HS-5 (cell line): Measurements from ENCODE around the gene PUS10.
"Not testable (repeated sequence)": the region's sequence is repeated elsewhere in the genome, so short reads cannot be mapped to it uniquely, and the experiment has no call there.

Experiments used
- DNase-seq: peaks from one replicate; pipeline ENCODE4 v3.0.0-alpha.2; 2012; ENCODE audit warnings: low read depth

PUS10 gene

GRCh38 chr2:60926741-60927552, 91.1 kb downstream of the PUS10 start:
- no peak for DNase-seq

- DNase-seq = no peak
These were observed 91.9 kb downstream of the PUS10 start for GRCh38 chr2:60925994-60926740.

- no peak for DNase-seq
These were observed 110.7 kb downstream of the PUS10 start for GRCh38 chr2:60907329-60907728.

- no peak for DNase-seq
These were observed 111.7 kb downstream of the PUS10 start for GRCh38 chr2:60906395-60906794.

GRCh38 chr2:60905867-60906266, 112.2 kb downstream of the PUS10 start:
- not testable (repeated sequence) for DNase-seq

- DNase-seq = not testable (repeated sequence)
These were observed 116.8 kb downstream of the PUS10 start for GRCh38 chr2:60901296-60901695.

- DNase-seq = no peak
These were observed 118.2 kb downstream of the PUS10 start for GRCh38 chr2:60899892-60900249.

GRCh38 chr2:60899230-60899891, 118.7 kb downstream of the PUS10 start:
- DNase-seq = no peak

- DNase-seq = no peak
These were observed 119.5 kb downstream of the PUS10 start for GRCh38 chr2:60898567-60898966.
